ENCODE data around the gene KCNMB1. TPM values are rescaled to one million over a fixed set of nuclear protein-coding genes. Genes with fewer than 3 reads are reported as not detected.

Gene KCNMB1
- total RNA-seq, 1 donor from 2014 or later = not detected

DNA sequence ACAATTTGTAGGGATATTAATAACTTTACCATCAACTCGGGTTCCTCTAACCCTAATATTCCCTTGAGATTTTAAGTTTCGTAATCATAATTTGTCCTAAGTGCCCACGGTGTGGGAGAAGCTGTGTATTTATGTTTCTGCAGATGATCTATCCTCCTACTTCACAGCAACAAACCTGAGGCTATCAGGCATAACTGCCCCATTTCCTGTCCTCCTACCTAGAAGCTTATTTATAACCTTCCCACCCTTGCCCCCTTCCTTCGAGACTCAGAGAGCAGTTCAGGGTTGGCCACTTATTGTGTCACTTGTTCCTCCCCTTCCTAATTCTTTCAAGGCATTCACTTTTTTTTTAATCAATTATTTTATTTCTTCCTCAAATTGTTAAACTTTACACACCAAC, 62.0 kb downstream of the KCNMB1 start:
- DNase-seq (ENCODE audit: low read depth, low spot score) = no peak
- Mint-ChIP-seq H3K4me3 (no peak overlapping the region), H3K4me1 (peaks cover 10% of the 10 kb centered on the region), H3K27ac (ENCODE audit: unreplicated experiment) (no peak overlapping the region), H3K9me3 (no peaks in the 10 kb centered on the region), H3K36me3 (ENCODE audit: low read depth) (no peaks in the 10 kb centered on the region), H3K27me3 (ENCODE audit: low read depth) (no peaks in the 10 kb centered on the region)
- TF ChIP-seq CTCF (conservative IDR thresholded peaks at IDR 0.05) = no peak

Other genes starting within 250 kb of the KCNMB1 start
- gene C5orf58, start 156.4 kb downstream of the KCNMB1 start, total RNA-seq = not detected in 2 replicates
- not detected in 2 replicates for gene LCP2, start 91.6 kb downstream of the KCNMB1 start, total RNA-seq
- gene KCNIP1, start 114.7 kb upstream of the KCNMB1 start, total RNA-seq = 0.57 and 0.96 TPM in 2 replicates

All from neural crest cell (in vitro differentiated cells).